H9 (cell line): ENCODE data around the gene DPP6. TPM values are rescaled to one million over a fixed set of nuclear protein-coding genes. Genes with fewer than 3 reads are reported as not detected.

Experiments
- DNase-seq: peaks from one replicate; pipeline ENCODE4 v3.0.0-alpha.2; 2017
- H2AFZ ChIP-seq: one replicate; pipeline ENCODE4 v1.6.1; 2013; ENCODE audit warnings: mild to moderate bottlenecking, low read length, control low read depth, moderate library complexity
- H2AK5ac ChIP-seq: 2 replicates; pipeline ENCODE4 v1.6.1; 2013; ENCODE audit warnings: low read length, control low read depth, mixed read lengths; ENCODE audit not compliant: insufficient read length
- H2BK120ac ChIP-seq: one replicate; pipeline ENCODE4 v1.6.1; 2013; ENCODE audit warnings: low read depth, mild to moderate bottlenecking, low read length, control low read depth, inconsistent platforms; ENCODE audit not compliant: poor library complexity, severe bottlenecking
- H2BK12ac ChIP-seq: 2 replicates; pipeline ENCODE4 v1.6.1; 2013; ENCODE audit warnings: low read length, control low read depth, mixed read lengths, low read depth; ENCODE audit not compliant: insufficient read length
- H2BK15ac ChIP-seq: 2 replicates; pipeline ENCODE4 v1.6.1; 2013; ENCODE audit warnings: low read depth, low read length, control low read depth
- H2BK20ac ChIP-seq: one replicate; pipeline ENCODE4 v1.6.1; 2013; ENCODE audit warnings: low read depth, mild to moderate bottlenecking, low read length, control low read depth, inconsistent platforms; ENCODE audit not compliant: poor library complexity, severe bottlenecking
- H2BK5ac ChIP-seq: 2 replicates; pipeline ENCODE4 v1.6.1; 2013; ENCODE audit warnings: low read length, control low read depth, mixed read lengths; ENCODE audit not compliant: insufficient read length
- H3K14ac ChIP-seq: 2 replicates; pipeline ENCODE4 v1.6.1; 2013; ENCODE audit warnings: low read length, control low read depth; ENCODE audit not compliant: insufficient read depth
- H3K18ac ChIP-seq: 2 replicates; pipeline ENCODE4 v1.6.1; 2013; ENCODE audit warnings: low read depth, mild to moderate bottlenecking, mixed read lengths, low read length, control low read depth; ENCODE audit not compliant: insufficient read length
- H3K23ac ChIP-seq: 2 replicates; pipeline ENCODE4 v1.6.1; 2013; ENCODE audit warnings: low read length, control low read depth, mixed read lengths, low read depth; ENCODE audit not compliant: insufficient read length
- H3K23me2 ChIP-seq: 2 replicates; pipeline ENCODE4 v1.6.1; 2013; ENCODE audit warnings: low read depth, mild to moderate bottlenecking, mixed read lengths, low read length, control low read depth; ENCODE audit not compliant: insufficient read length, poor library complexity, severe bottlenecking
- H3K27ac ChIP-seq: 2 replicates; pipeline ENCODE4 v1.5.1; 2013; ENCODE audit warnings: low read length, control low read depth, mixed read lengths, low read depth; ENCODE audit not compliant: insufficient read length
- H3K27me3 ChIP-seq: 2 replicates; pipeline ENCODE4 v1.6.1; 2013; ENCODE audit warnings: low read length, control low read depth, inconsistent platforms; ENCODE audit not compliant: insufficient read depth
- H3K4ac ChIP-seq: 2 replicates; pipeline ENCODE4 v1.6.1; 2013; ENCODE audit warnings: low read depth, mild to moderate bottlenecking, control low read depth, inconsistent platforms, low read length, moderate library complexity
- H3K4me1 ChIP-seq: 2 replicates; pipeline ENCODE4 v1.6.1; 2013; ENCODE audit warnings: low read length, control low read depth, inconsistent platforms; ENCODE audit not compliant: insufficient read depth
- H3K4me2 ChIP-seq: 2 replicates; pipeline ENCODE4 v1.6.1; 2013; ENCODE audit warnings: low read length, control low read depth, mixed read lengths; ENCODE audit not compliant: insufficient read length, insufficient read depth
- H3K56ac ChIP-seq: 2 replicates; pipeline ENCODE4 v1.6.1; 2013; ENCODE audit warnings: low read depth, mild to moderate bottlenecking, mixed read lengths, low read length, control low read depth; ENCODE audit not compliant: insufficient read length
- H3K79me1 ChIP-seq: 2 replicates; pipeline ENCODE4 v1.6.1; 2013; ENCODE audit warnings: low read depth, mild to moderate bottlenecking, moderate library complexity, low read length, control low read depth, inconsistent platforms; ENCODE audit not compliant: insufficient read depth, poor library complexity, severe bottlenecking
- H3K79me2 ChIP-seq: 2 replicates; pipeline ENCODE4 v1.6.1; 2013; ENCODE audit warnings: low read length, control low read depth, inconsistent platforms; ENCODE audit not compliant: insufficient read depth
- H3K9ac ChIP-seq: 2 replicates; pipeline ENCODE4 v1.6.1; 2013; ENCODE audit warnings: low read length, control low read depth, mixed read lengths; ENCODE audit not compliant: insufficient read length; ENCODE audit errors: extremely low read depth
- H3K9me3 ChIP-seq: one replicate; pipeline ENCODE4 v1.6.1; 2013; ENCODE audit warnings: low read depth, low read length, inconsistent platforms; ENCODE audit not compliant: control insufficient read depth
- H3T11ph ChIP-seq: one replicate; pipeline ENCODE4 v1.6.1; 2013; ENCODE audit warnings: mild to moderate bottlenecking, low read length, control low read depth, inconsistent platforms
- H4K20me1 ChIP-seq: one replicate; pipeline ENCODE4 v1.6.1; 2013; ENCODE audit not compliant: control insufficient read depth, insufficient read length, insufficient read depth
- H4K5ac ChIP-seq: 2 replicates; pipeline ENCODE4 v1.6.1; 2013; ENCODE audit warnings: low read depth, mild to moderate bottlenecking, mixed read lengths, low read length, control low read depth; ENCODE audit not compliant: insufficient read length
- H4K8ac ChIP-seq: replicated peaks from 2 replicates; pipeline ENCODE4 v1.6.1; 2013; ENCODE audit warnings: low read length, control low read depth, mixed read lengths, low read depth; ENCODE audit not compliant: insufficient read length
- H4K91ac ChIP-seq: 2 replicates; pipeline ENCODE4 v1.6.1; 2013; ENCODE audit warnings: low read depth, mild to moderate bottlenecking, moderate library complexity, mixed read lengths, low read length, control low read depth; ENCODE audit not compliant: insufficient read length
- H3K27ac Mint-ChIP-seq, 3 experiments: 2 replicates in 2 of 3; 3 replicates in 1 of 3; pipeline ENCODE4 v1.8.0; 2020 to 2021; ENCODE audit warnings: mixed read lengths in 3 of 3, mild to moderate bottlenecking in 1 of 3, moderate library complexity in 1 of 3
- H3K27me3 Mint-ChIP-seq: 2 replicates; pipeline ENCODE4 v1.8.0; 2021; ENCODE audit warnings: low read depth, mild to moderate bottlenecking, moderate library complexity, mixed read lengths
- H3K36me3 Mint-ChIP-seq, 3 experiments: 2 replicates in 2 of 3; 3 replicates in 1 of 3; pipeline ENCODE4 v1.8.0; 2020 to 2021; ENCODE audit warnings: low read depth in 3 of 3, mixed read lengths in 3 of 3; ENCODE audit not compliant: insufficient read depth in 1 of 3
- H3K4me1 Mint-ChIP-seq, 2 experiments: 2 replicates each; pipeline ENCODE4 v1.8.0; 2020; ENCODE audit warnings: mixed read lengths in 2 of 2
- H3K4me3 Mint-ChIP-seq, 2 experiments: 2 replicates in 1 of 2; 3 replicates in 1 of 2; pipeline ENCODE4 v1.8.0; 2020 to 2021; ENCODE audit warnings: mild to moderate bottlenecking in 2 of 2, mixed read lengths in 2 of 2, moderate library complexity in 1 of 2
- H3K9me3 Mint-ChIP-seq, 2 experiments: 2 replicates in 1 of 2; 3 replicates in 1 of 2; pipeline ENCODE4 v1.8.0; 2020; ENCODE audit warnings: mild to moderate bottlenecking in 2 of 2, mixed read lengths in 2 of 2, moderate library complexity in 1 of 2
- CTCF ChIP-seq: fragments of 200-600 bp; sonication (generic); conservative IDR thresholded peaks from 3 replicates; pipeline ENCODE4 v1.8.0; 2021; ENCODE audit warnings: antibody characterized with exemption, mild to moderate bottlenecking
- WGBS: extraction: QIAGEN DNeasy Blood & Tissue Kit; methylation state at CpG from one replicate; pipeline ENCODE4 v1.1.7; 2013; ENCODE audit warnings: missing lambda C conversion rate, low lambda C conversion rate, mixed read lengths; ENCODE audit not compliant: insufficient read length; ENCODE audit errors: extremely low coverage; 5-methylcytosine and 5-hydroxymethylcytosine counted together
- total RNA-seq: library from RNA; stranded (reverse); gene quantifications from 2 replicates; pipeline ENCODE4 v1.2.1, GENCODE V29; 2021

DPP6 gene
- total RNA-seq, 1 experiment from 2014 or later, result 4.5 TPM

GRCh38 chr7:154774303-154774969 lies 722.2 kb downstream of the DPP6 start:
- H2AFZ ChIP-seq, result no peak overlapping the region
- no peak overlapping the region for H2BK15ac ChIP-seq
- H3K23me2 ChIP-seq, result no peaks in the 10 kb centered on the region
- no peaks in the 10 kb centered on the region for H4K20me1 ChIP-seq
- Mint-ChIP-seq H3K27ac (no peak overlapping the region), H3K9me3 (peaks cover 4 to 9% of the 10 kb centered on the region in 2 experiments; a peak in 4 of 5 replicates), H3K36me3 (peaks cover 5 to 16% (median 9%) of the 10 kb centered on the region in 3 experiments), H3K4me3 (no peak overlapping the region), H3K27me3 (peaks cover 3% of the 10 kb centered on the region; the same call in 1 of the 2 replicates), H3K4me1 (peaks cover under 1% of the 10 kb centered on the region in 2 experiments; a peak in 2 of 4 replicates)
- no peak overlapping the region for H2AK5ac ChIP-seq
- H3K27ac ChIP-seq, result no peak overlapping the region
- H3K18ac ChIP-seq, result no peak overlapping the region
- H3K27me3 ChIP-seq, result no peaks in the 10 kb centered on the region
- no peak for TF ChIP-seq CTCF
- no peak overlapping the region for H3K14ac ChIP-seq
- no peak overlapping the region for H2BK5ac ChIP-seq
- no peaks in the 10 kb centered on the region for H3K4me1 ChIP-seq
- no peaks in the 10 kb centered on the region for H3K9me3 ChIP-seq
- H3K56ac ChIP-seq, result no peak overlapping the region
- H2BK20ac ChIP-seq, result no peak overlapping the region
- H3K79me1 ChIP-seq, result no peaks in the 10 kb centered on the region
- H4K8ac ChIP-seq, result no peak overlapping the region
- H2BK120ac ChIP-seq, result no peak overlapping the region
- no peak overlapping the region for H3K9ac ChIP-seq
- DNase-seq, result no peak
- no peak overlapping the region for H3K4ac ChIP-seq
- no peak overlapping the region for H3K4me2 ChIP-seq
- no CpG with 5 or more reads among the region's 4 CpGs for WGBS
- H2BK12ac ChIP-seq, result no peak overlapping the region
- H4K5ac ChIP-seq, result no peak overlapping the region
- H3K79me2 ChIP-seq, result no peaks in the 10 kb centered on the region
- no peak overlapping the region for H4K91ac ChIP-seq
- no peak overlapping the region for H3K23ac ChIP-seq
- H3T11ph ChIP-seq, result no peak overlapping the region
